ENCODE data around the gene BACH2.

Gene BACH2

DNA sequence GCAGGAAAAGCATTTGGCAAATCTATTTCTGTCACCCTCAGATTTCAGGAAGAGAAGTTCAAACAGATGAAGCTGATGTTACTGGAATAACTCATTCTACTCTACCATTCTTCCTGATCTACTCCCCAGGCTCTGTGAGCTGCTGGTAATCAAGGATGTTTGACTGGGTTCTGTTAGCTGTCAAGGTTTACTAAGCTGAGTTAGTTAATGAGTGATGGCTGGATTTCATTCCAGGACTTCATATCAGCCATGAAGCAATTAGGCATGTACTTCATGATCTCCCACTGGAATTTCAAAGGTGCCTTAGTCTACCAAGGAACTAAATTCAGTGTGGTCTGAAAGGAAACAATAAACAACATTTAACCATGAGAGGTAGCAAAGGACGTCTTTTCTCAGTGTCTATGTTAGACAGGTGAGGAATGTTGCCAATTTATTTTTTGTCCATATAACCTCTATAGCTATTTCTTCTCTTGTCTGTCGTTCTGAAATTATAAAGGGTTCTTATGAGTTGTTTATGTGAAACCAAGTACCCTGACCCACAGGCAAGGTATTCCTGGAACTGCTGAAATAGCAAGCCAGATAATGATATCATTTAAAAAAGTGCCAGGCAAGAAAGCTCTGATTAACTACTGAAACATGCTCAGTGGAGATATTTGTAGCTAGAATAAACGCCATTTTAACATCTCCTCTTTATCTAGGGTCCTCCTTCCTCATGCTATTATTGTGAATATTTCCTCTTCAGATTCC lies 112.9 kb downstream of the BACH2 start:
- DNase-seq (ENCODE audit: extremely low read depth, low read depth) = no peak
- TF ChIP-seq CTCF (IDR thresholded peaks at IDR 0.05; ENCODE audit: low read depth, low read length) = no peak

DNA sequence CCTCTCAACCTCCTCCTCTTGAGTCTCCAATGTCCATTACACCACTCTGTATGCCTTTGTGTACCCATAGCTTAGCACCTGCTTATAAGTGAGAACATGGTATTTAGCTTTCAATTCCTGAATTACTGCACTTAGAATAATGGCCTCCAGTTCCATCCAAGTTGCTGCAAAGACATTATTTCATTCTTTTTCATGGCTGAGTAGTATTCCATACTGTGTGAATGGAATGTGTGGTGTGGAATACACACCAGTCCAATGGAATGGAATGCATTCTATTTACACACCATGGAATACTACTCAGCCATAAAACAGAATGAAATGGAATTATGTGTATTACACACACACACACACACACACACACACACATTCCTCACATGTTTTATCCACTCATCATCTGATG lies 116.1 kb downstream of the BACH2 start:
- DNase-seq (ENCODE audit: extremely low read depth, low read depth) = no peak
- TF ChIP-seq CTCF (IDR thresholded peaks at IDR 0.05; ENCODE audit: low read depth, low read length) = no peak

- TF ChIP-seq CTCF (IDR thresholded peaks at IDR 0.05; ENCODE audit: low read depth, low read length) = peak; percentile 28
- DNase-seq (ENCODE audit: extremely low read depth, low read depth) = no peak
Observed at GRCh38 chr6:90179190-90180169, 117.2 kb downstream of the BACH2 start.

DNA sequence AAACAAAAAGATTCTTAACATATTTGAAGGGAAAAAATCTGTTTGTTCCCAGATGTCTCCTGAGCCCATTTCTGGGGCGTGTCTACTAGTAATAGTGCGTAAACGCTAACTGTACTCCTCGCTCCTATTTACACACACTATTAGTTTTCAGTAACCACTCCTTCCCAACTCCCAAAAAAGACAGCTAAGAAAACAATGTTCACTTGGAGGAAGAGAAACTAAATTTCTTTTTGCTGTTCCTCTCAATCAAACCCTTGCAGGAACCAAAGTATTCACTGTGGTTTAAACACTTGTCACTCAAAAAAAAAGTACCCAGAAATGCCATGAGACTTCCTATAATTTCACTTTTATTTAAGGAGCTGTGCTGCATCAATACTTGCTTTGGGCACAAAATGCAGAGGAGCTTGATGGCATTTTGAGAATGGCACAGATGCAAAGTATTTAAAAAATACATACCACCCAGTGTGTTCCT lies 118.2 kb downstream of the BACH2 start:
- no peak for DNase-seq (ENCODE audit: extremely low read depth, low read depth)
- TF ChIP-seq CTCF (IDR thresholded peaks at IDR 0.05; ENCODE audit: low read depth, low read length) = no peak

DNA sequence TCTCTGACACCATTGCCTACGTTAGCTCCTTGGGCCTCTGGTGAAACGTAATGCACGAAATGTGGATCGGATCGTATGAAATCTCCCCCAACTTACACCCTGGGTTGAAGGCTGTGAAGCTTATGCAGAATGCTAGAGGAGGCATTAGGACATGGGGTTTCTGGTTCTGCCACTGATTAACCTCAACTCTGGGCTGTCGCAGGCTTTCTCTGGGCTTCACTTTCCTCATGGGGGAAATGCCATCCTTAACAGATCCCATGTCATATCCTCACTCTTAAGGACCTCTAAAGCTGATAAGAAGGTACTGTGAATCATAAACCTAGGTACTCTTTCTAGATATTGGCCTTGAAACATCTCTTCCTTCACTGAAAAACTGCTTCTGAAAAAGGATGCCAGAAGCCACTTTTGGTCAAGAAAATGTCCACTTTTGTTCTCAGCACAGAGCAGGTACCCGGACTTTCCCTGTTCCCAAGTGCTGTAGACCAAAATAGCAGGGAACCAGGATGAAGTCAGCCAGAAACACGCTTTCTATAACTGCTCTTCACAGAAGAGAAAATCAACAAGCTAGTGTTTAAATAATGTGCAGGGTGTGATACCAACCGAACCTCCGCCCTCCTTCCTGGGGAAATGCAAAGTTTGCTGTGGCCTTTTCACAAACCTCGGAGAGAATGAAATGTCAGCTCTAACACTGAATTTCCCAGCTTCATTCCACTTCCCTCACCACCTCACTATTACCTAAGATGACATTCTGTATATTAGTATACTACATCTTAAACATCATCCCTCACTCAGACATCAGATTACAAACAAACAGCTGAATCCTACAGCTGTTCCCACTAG lies 118.9 kb downstream of the BACH2 start:
- TF ChIP-seq CTCF (IDR thresholded peaks at IDR 0.05; ENCODE audit: low read depth, low read length) = no peak
- DNase-seq (ENCODE audit: extremely low read depth, low read depth) = no peak

- no peak for DNase-seq (ENCODE audit: extremely low read depth, low read depth)
- TF ChIP-seq CTCF (IDR thresholded peaks at IDR 0.05; ENCODE audit: low read depth, low read length) = no peak
Observed at GRCh38 chr6:90175627-90176538, 120.8 kb downstream of the BACH2 start.
